Cardiac fibroblast (primary cell): ENCODE results near the gene ARFRP1.

Experiments
- DNase-seq, 2 donors: peaks; one replicate each; pipeline versions ENCODE4 v3.0.0 to v3.0.0-alpha.2; 2010; ENCODE audit warnings: low read depth in 2 of 2
- H3K4me3 ChIP-seq, 2 donors: replicated peaks in 1 of 2; 1 replicate in 1 of 2; 2 replicates in 1 of 2; pipeline ENCODE4 v1.5.1; 2011; ENCODE audit warnings: low read depth in 2 of 2, low read length in 2 of 2, mild to moderate bottlenecking in 2 of 2, moderate library complexity in 1 of 2
- CTCF ChIP-seq: IDR thresholded peaks from one replicate; pipeline ENCODE4 v1.5.1; 2011; ENCODE audit warnings: low read depth, mild to moderate bottlenecking, low read length, inconsistent platforms

Gene ARFRP1

GRCh38 chr20:63746751-63747315, 39.1 kb upstream of the ARFRP1 start:
- H3K4me3 ChIP-seq = no peak overlapping the region
- no peak for DNase-seq
- no peak for TF ChIP-seq CTCF

- no peak for TF ChIP-seq CTCF
- H3K4me3 ChIP-seq = no peak overlapping the region
Observed at GRCh38 chr20:63745961-63746731, 38.4 kb upstream of the ARFRP1 start.

GRCh38 chr20:63745424-63745805, 37.6 kb upstream of the ARFRP1 start:
- no peak for DNase-seq
- no peak for TF ChIP-seq CTCF
- no peak overlapping the region for H3K4me3 ChIP-seq

More at GRCh38 chr20:63745961-63746731, 38.4 kb upstream of the ARFRP1 start:
- DNase-seq = no peak

- TF ChIP-seq CTCF = no peak
- H3K4me3 ChIP-seq = no peak overlapping the region
- DNase-seq = no peak
Observed at GRCh38 chr20:63744574-63745423, 37.0 kb upstream of the ARFRP1 start.

GRCh38 chr20:63744158-63744557, 36.4 kb upstream of the ARFRP1 start:
- no peak overlapping the region for H3K4me3 ChIP-seq
- DNase-seq = no peak
- TF ChIP-seq CTCF = no peak

GRCh38 chr20:63743210-63743970, 35.6 kb upstream of the ARFRP1 start:
- no peak for DNase-seq
- no peak for TF ChIP-seq CTCF
- no peak overlapping the region for H3K4me3 ChIP-seq
